Measurements from ENCODE around the gene MRTO4.
"Not testable (repeated sequence)": the region's sequence is repeated elsewhere in the genome, so short reads cannot be mapped to it uniquely, and the experiment has no call there.

The MRTO4 gene

DNA sequence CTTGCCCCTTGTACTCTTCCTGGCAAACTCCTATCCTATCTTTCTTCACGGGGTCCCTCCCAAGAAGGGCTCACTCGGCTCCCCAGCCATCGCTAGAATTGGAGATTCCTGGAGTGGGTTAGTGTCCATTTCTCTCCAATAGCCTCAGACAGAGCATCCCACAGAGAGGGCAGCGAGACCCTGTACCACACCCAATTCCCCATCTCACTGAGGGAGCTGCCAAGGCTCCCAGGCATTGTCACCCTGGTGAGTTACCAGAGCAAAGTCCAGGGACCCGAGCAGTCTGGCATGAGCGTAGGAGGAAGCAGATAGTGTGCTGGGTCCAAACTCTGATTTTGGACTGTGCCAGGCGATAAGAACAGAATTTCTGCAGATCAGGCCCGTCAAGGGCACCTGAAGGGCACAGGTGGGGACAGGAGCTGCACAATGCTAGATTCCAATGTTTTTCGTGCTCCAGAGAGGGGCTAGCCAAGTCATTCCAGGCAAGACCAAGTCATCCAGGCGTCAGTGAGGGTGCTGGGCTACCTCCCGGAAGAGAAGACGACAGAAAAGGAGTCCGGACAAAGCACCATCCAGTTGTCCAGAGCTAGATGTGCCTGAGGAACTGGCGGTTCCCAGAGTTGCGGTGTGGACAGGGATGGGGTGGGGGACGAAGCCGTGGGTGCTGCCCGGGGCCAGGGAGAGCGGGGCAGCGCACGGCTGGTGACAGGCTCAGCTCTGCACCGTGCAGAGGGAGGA, 21.7 kb downstream of the MRTO4 start:
- no peak for DNase-seq

DNA sequence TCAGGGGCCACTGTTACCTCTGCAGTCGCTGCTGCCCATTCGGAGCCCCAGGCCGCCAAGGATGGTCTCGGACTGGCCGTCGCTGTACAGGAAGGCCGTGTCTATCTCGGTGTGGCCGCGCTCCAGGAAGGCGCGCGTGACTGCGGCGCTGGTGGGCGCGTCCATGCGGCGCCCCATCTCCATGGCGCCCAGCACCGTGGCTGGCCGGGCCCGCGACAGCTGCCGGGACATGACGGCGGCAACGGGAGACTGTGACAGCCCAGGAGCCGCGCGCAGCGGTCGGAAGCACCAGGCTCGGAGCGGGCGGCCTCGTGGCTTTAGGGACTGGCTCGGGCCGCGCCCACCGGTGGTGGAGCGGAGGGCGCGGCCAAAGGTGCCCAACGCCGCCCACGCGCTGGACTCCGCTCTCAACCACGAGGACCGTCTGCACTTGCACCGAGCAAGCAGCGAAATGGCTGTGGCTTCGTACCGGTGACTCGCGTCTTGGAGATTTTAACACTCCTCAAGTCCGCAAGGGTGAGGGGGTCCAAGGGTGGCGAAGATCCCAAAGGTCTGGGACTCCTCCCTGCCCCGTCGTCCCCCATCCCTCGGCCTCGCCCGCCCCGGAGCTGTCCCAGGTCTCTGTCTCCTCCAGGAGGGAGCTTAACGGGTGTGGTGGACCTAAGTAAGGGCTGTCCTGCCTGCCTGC, 22.4 kb downstream of the MRTO4 start:
- DNase-seq: not testable (repeated sequence)

DNA sequence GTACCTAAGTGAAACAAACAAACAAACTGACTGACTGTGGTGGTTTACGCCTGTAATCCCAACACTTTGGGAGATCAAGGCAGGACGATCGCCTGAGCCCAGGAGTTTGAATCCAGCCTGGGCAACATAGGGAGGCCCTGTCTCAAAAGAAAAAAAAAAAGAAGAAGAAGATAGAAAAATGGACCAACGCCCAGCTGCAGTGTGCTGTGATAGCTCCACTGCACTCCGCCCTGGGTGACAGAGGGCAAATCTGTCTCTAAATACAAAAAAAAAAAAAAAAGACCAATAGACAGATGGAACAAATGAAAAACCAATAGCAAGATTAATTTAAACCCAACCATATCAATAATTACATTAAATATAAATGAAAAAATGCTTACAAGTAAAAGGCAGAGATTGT, 23.0 kb downstream of the MRTO4 start:
- no peak for DNase-seq

DNA sequence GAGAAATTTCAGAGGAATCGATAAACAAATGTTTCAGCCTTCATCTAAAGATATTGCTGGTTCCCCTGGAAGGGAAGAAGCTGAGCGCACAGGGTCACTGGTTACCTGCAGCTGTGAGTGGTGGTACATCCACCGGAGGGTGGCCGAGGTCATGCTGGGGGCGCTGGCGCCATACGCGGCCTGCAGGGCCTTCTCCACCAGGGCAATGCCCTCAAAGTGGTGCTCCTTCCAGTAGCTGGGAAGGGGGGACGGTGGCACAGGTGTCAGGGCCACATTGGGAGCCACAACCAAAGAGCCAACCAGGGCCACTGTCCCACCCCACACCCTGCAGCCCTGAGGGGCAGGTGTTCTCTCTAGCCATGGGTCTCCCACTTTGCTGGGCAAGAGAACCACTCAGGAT, 32.3 kb downstream of the MRTO4 start:
- DNase-seq: no peak

DNA sequence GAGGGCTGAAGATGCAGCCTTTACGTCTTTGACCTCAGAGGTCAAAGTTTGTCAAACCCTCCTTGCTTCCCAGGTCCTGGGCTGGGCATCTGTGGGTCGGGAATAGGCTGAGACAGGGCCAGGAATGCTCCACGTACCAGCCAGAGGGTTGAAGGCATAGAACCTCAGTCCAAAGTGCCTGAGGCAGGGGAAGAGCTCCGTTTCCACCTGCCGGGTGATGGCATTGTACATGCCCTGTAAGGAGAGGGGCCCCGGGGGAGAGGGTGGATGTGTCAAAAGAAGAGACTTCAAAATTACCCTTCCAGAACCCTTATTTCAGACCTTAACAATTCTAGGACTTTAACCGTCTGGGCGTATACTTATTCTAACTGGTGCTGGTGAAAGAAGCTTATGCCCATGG, 33.3 kb downstream of the MRTO4 start:
- no peak for DNase-seq

DNA sequence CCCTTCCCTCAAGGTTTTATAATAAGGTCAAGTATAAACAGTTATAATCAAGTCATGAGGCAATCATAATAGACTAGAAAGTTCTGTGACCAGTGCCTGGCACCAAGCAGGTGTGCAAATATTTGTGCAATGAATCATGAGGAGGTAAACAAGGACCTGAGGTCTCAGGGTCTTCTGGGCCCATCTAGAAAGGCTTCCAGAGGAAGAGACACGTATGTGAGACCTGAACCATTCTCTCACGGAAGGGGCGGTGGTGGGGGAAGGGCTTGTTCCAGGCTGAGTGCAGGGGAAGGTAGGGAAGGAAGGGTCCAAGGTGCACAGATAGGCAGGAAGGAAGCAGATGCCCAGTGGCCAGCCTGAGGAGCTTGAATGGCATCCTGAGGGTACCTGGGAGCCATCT, 33.8 kb downstream of the MRTO4 start:
- not testable (repeated sequence) for DNase-seq

DNA sequence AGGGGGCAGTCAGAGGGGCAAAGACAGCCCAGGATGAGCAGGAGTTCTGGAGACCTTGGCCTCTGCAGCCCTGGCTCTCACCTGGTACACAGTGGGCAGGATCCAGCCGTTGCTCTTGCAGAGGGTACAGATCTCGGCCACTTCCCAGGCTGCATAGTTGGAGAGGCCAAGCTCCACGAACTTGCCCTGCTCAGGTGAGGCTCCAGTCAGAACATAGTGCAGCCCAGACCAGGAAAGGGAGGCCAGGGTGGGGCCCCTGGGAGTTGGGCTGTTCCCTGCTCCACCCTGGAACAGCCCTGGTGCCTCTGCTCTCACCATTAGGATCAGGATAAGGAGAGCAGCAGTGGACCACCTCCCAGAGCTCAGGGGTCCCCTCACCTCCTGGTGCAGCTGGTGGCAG, 34.2 kb downstream of the MRTO4 start:
- DNase-seq: not testable (repeated sequence)

DNA sequence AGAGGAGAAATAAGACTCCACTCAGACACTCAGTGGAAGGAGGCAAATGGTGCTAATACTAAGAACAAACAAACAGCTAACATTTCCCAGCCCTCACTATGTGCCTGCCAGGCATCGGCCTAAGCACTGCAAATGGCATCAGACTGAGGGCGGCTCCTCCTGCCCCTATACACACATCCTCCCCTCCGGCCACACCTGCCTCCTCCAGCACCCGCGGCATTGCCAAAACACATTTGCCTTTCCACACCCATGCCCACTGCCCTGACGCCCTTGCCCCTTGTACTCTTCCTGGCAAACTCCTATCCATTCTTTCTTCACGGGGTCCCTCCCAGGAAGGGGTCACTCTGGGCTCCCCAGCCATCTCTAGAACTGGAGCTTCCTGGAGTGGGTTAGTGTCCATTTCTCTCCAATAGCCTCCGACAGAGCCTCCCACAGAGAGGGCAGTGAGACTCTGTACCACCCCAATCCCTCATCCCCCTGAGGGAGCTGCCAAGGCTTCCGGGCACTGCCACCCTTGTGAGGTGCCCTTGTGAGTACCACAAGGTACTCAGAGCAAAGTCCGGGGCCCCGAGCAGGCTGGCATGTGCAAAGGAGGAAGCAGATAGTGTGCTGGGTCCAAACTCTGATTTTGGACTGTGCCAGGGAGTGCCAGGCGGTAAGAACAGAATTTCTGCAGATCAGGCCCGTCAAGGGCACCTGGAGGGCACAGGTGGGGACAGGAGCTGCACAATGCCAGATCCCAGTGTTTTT, 36.0 kb downstream of the MRTO4 start:
- DNase-seq: no peak

DNA sequence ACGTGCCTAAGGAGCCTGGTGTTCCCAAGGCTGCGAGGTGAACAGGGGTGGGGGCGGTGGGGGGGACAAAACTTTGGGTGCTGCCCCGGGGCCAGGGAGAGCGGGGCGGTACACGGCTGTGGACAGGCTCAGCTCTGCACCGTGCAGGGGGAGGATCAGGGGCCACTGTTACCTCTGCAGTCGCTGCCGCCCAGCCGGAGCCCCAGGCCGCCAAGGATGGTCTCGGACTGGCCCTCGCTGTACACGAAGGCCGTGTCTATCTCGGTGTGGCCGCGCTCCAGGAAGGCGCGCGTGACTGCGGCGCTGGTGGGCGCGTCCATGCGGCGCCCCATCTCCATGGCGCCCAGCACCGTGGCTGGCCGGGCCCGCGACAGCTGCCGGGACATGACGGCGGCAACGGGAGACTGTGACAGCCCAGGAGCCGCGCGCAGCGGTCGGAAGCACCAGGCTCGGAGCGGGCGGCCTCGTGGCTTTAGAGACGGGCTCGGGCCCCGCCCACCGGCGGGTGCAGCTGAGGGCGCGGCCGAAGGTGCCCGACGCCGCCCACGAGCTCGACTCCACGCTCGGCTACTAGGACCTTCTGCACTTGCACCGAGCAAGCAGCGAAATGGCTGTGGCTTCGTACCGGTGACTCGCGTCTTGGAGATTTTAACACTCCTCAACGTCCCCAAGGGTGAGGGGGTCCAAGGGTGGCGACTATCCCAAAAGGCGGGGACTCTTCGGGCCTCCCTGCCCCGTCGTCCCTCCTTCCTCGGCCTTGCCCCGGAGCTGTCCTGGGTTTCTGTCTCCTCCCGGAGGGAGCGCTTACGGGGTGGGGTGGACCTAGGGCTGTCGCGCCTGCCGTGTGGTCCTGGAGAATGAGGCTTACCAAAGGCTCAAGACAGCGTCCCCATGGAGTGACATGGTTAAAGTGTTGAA, 37.0 kb downstream of the MRTO4 start, which contains the start of gene AKR7A3:
Gene AKR7A3 (minus strand): TSS at position 447 of the 918 bp plus-strand sequence. CDS start 61 bp downstream, at position 386.
- peak; percentile 61 for DNase-seq

DNA sequence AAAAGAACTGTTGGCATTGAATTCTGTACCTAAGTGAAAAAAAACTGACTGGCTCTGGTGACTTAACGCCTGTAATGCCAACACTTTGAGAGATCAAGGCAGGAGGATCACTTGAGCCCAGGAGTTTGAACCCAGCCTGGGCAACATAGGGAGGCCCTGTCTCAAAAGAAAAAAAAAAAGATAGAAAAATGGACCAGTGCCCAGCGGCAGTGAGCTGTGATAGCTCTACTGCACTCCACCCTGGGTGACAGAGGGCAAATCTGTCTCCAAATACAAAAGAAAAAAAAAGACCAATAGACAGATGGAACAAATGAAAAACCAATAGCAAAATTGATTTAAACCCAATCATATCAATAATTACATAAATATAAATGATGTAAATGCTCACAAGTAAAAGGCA, 37.6 kb downstream of the MRTO4 start:
- DNase-seq: no peak

DNA sequence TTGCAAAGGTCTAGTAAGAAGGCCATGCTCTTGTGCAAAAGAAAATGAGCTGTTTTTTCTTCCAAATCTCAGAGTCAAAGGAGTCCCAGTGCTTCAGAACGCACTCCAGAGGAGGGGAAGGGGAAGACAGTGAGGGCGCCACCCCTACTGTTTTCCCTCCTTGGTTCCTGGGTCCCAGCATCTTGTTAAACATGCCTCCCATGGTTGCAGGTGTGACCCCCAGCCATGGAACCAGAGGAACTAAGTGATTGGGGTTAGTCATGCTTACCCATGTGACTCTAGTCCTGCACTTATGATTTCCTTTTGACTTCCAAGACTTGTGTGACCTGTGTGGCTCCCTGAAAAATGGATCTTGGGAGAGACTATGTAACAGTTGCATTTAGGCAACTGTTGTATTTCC, 43.0 kb downstream of the MRTO4 start:
- DNase-seq: no peak

DNA sequence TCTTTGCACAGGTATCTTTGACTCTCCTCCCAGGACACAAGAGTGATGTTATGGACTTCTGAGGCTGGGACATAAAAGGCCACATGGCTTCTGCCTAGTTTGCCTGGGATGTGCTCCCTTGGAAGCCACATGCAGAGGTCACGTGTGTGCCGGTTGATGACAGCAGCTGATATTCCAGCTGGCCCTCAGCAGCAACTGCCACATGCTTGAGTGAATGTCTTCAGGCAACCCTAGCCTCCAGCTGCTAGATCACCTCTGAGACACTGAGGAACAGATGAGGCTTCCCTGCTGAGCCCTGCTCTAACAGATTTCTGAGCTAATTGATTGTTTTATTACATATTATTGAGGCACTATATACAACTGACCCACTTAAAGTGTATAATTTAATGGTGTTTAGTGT, 48.6 kb downstream of the MRTO4 start:
- no peak for DNase-seq

DNA sequence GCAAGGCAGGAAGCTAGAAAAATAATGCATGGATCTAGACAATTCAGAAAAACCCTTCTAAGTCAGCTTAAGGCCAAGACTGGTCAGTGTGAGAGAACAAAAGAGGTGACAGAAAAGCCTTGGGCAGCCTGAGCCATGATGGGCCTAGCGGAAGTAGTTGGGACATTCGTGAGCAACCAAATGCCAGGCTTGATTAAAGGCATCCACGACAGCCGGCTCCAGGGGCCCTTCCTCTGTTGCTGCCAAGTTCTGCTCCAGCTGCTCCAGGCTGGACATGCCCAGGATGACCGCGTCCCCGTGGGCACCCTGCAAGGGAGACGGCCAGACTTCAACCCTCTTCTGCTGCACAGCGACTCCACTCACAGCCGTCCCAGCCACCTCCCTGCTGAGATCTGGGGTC, 52.5 kb downstream of the MRTO4 start:
- DNase-seq: not testable (repeated sequence)

DNA sequence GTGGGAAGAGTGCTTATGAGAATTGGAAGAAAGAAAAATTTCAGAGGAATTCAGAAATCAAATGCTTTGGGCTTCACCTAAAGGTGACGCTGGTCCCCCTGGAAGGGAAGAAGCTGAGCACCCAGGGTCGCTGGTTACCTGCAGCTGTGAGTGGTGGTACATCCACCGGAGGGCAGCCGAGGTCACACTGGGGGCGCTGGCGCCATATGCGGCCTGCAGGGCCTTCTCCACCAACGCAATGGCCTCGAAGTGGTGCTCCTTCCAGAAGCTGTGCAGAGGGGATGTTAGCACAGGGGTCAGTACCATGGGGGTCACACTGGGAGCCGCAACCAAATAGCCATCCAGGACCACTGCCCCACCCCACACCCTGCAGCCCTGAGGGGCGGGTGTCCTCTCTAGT, 54.3 kb downstream of the MRTO4 start:
- DNase-seq: no peak

DNA sequence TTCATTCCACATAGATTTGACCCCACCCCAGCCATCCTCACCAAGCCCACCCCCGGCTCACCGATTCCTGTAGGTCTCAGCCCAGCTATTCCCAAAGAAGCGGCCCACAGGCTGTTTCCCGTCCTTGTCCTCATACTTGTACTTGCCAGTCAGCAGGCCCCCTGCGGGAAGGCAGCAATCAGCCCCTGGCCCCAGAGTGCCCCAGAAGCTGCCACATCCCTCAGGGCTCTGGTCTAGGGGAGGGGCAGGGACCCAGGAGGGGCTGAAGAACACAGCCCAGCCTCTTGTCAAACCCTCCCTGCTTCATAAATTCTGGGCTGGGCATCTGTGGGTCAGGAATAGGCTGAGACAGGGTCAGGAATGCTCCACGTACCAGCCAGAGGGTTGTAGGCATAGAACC, 55.3 kb downstream of the MRTO4 start:
- no peak for DNase-seq

DNA sequence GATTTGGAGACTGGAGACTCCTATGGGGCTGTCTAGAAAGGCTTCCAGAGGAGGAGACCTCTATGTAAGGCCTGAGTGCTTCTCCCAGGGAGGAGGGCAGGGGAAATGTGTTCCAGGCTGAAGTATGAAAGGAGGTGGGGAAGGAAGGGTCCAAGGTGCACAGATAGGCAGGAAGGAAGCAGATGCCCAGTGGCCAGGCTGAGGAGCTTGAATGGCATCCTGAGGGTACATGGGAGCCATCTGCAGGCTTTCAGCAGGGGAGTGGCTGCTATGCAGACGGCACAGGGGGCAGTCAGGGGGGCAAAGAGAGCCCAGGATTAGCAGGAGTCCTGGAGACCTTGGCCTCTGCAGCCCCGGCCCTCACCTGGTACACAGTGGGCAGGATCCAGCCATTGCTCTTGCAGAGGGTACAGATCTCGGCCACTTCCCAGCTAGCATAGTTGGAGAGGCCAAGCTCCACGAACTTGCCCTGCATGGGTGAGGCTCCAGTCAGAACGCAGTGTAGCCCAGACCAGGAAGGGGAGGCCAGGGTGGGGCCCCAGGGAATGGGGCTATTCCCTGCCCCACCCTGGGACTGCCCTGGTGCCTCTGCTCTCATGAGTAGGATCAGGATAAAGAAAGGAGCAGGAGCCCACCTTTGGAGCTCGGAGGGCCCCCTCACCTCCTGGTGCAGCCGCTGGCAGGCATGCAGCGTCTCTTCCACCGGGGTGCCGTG, 56.3 kb downstream of the MRTO4 start:
- no peak for DNase-seq

DNA sequence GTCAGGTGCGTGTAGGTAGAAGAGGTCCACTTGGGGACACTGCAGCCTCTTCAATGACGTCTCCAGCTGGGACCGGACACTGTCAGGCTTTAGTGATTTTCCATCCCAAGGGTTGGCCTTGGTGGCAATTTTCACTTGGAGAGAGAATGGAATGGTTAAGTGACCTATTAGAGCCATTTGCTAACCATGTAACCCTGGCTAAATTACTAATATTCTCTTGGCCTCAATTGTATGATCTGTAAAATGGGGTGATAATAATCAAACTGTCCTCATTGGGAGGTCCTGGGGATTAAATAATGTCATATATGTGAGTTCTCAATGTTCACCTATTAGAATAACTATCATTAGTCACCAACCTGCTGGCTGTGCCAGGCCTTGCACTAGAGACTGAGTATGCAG, 56.9 kb downstream of the MRTO4 start:
- DNase-seq: no peak

DNA sequence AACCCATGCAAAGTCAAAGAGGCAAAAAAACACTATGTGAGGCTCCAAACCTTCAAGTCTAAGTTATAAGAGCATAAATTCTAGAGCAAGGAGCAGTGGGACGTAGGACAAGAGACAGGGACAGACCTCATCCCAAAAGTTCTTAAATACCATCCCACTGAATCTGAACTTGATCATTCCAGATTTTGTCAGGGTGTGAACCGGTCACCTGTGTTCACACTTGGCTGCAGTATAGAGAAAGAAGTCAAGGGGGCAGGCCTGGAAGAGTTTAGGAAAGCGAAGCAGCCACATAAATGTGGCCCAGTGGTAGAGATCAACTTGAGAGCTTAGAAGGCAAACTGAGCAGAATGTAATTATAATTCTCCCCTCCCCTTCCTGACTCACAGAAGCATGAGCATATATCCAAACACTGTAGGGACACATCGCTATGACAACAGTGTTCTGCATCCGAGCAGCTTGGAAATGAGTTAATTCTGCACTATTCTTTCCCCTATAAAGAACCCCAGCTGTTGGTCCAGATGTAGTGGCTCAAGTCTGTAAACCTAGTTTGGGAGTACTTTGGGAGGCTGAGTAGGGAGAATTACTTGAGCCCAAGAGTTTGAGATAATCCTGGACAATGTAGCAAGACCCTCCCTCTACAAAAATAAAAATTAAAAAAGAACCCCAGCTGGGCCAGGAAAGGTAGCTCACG, 57.7 kb downstream of the MRTO4 start:
- peak; percentile 13 for DNase-seq
